ENCODE data around the gene ALAS1. TPM values are rescaled to one million over a fixed set of nuclear protein-coding genes. Genes with fewer than 3 reads are reported as not detected.

Gene ALAS1
- total RNA-seq, 1 experiment from 2014 or later, result 80.2 TPM

GRCh38 chr3:52231502-52232278, 33.7 kb downstream of the ALAS1 start:
- Mint-ChIP-seq H3K27ac (ENCODE audit: unreplicated experiment) (no peak overlapping the region), H3K9me3 (ENCODE audit: low read depth, unreplicated experiment) (no peaks in the 10 kb centered on the region), H3K27me3 (ENCODE audit: unreplicated experiment) (no peaks in the 10 kb centered on the region), H3K4me1 (ENCODE audit: low read depth, unreplicated experiment) (no peaks in the 10 kb centered on the region), H3K4me3 (ENCODE audit: low read depth, unreplicated experiment) (no peak overlapping the region), H3K36me3 (ENCODE audit: insufficient read depth, unreplicated experiment) (peaks cover 30% of the 10 kb centered on the region)
- CTCF ChIA-PET, result interaction anchor here (0.7 to 1.9 kb wide), 5 partner anchors 9 to 108 kb away, joined by 3 to 9 read pairs (median 4); no protein-coding TSS in a partner anchor
- intact Hi-C loops (cut with micrococcal nuclease; ENCODE audit: unreplicated experiment), result loop anchor here (2.0 kb wide), 1 partner anchor 107 kb away; no protein-coding TSS in a partner anchor
- TF ChIP-seq, protein P1, sequence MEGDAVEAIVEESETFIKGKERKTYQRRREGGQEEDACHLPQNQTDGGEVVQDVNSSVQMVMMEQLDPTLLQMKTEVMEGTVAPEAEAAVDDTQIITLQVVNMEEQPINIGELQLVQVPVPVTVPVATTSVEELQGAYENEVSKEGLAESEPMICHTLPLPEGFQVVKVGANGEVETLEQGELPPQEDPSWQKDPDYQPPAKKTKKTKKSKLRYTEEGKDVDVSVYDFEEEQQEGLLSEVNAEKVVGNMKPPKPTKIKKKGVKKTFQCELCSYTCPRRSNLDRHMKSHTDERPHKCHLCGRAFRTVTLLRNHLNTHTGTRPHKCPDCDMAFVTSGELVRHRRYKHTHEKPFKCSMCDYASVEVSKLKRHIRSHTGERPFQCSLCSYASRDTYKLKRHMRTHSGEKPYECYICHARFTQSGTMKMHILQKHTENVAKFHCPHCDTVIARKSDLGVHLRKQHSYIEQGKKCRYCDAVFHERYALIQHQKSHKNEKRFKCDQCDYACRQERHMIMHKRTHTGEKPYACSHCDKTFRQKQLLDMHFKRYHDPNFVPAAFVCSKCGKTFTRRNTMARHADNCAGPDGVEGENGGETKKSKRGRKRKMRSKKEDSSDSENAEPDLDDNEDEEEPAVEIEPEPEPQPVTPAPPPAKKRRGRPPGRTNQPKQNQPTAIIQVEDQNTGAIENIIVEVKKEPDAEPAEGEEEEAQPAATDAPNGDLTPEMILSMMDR (IDR thresholded peaks at IDR 0.05; ENCODE audit: unreplicated experiment), result peak; percentile 92
- BruUV-seq (replicated peaks), result no TSS peak
- DNase-seq, result peak; percentile 94

GRCh38 chr3:52232279-52233107, 34.5 kb downstream of the ALAS1 start:
- H3K9me3 Mint-ChIP-seq (ENCODE audit: low read depth, unreplicated experiment), result no peaks in the 10 kb centered on the region
- DNase-seq, result no peak
- H3K4me1 Mint-ChIP-seq (ENCODE audit: low read depth, unreplicated experiment), result no peaks in the 10 kb centered on the region
- intact Hi-C loops (cut with micrococcal nuclease; ENCODE audit: unreplicated experiment), result no loop called here
- TF ChIP-seq, protein P1 (IDR thresholded peaks at IDR 0.05; ENCODE audit: unreplicated experiment), result no peak
- H3K4me3 Mint-ChIP-seq (ENCODE audit: low read depth, unreplicated experiment), result no peak overlapping the region
- CTCF ChIA-PET, result interaction anchor here (0.7 to 1.9 kb wide), 4 partner anchors 8 to 107 kb away, joined by 3 to 9 read pairs (median 6); no protein-coding TSS in a partner anchor
- H3K27me3 Mint-ChIP-seq (ENCODE audit: unreplicated experiment), result no peaks in the 10 kb centered on the region
- H3K27ac Mint-ChIP-seq (ENCODE audit: unreplicated experiment), result no peak overlapping the region
- no TSS peak for BruUV-seq (replicated peaks)
- peaks cover 35% of the 10 kb centered on the region for H3K36me3 Mint-ChIP-seq (ENCODE audit: insufficient read depth, unreplicated experiment)

- TF ChIP-seq, protein P1 (IDR thresholded peaks at IDR 0.05; ENCODE audit: unreplicated experiment), result no peak
- BruUV-seq (replicated peaks), result no TSS peak
- peaks cover 41% of the 10 kb centered on the region for H3K36me3 Mint-ChIP-seq (ENCODE audit: insufficient read depth, unreplicated experiment)
- H3K9me3 Mint-ChIP-seq (ENCODE audit: low read depth, unreplicated experiment), result no peaks in the 10 kb centered on the region
- no peaks in the 10 kb centered on the region for H3K27me3 Mint-ChIP-seq (ENCODE audit: unreplicated experiment)
- H3K4me3 Mint-ChIP-seq (ENCODE audit: low read depth, unreplicated experiment), result no peak overlapping the region
- H3K4me1 Mint-ChIP-seq (ENCODE audit: low read depth, unreplicated experiment), result no peaks in the 10 kb centered on the region
- intact Hi-C loops (cut with micrococcal nuclease; ENCODE audit: unreplicated experiment), result no loop called here
- H3K27ac Mint-ChIP-seq (ENCODE audit: unreplicated experiment), result no peak overlapping the region
- DNase-seq, result no peak
- CTCF ChIA-PET, result interaction anchor here (1.4 kb wide), 1 partner anchor 13 kb away, joined by 3 read pairs; no protein-coding TSS in a partner anchor
These were observed 35.2 kb downstream of the ALAS1 start for GRCh38 chr3:52233108-52233591.

GRCh38 chr3:52233968-52234367, 36.0 kb downstream of the ALAS1 start:
- no peak overlapping the region for H3K27ac Mint-ChIP-seq (ENCODE audit: unreplicated experiment)
- TF ChIP-seq, protein P1 (IDR thresholded peaks at IDR 0.05; ENCODE audit: unreplicated experiment), result no peak
- no peaks in the 10 kb centered on the region for H3K4me1 Mint-ChIP-seq (ENCODE audit: low read depth, unreplicated experiment)
- no peaks in the 10 kb centered on the region for H3K27me3 Mint-ChIP-seq (ENCODE audit: unreplicated experiment)
- no peak for DNase-seq
- no peaks in the 10 kb centered on the region for H3K9me3 Mint-ChIP-seq (ENCODE audit: low read depth, unreplicated experiment)
- peaks cover 50% of the 10 kb centered on the region for H3K36me3 Mint-ChIP-seq (ENCODE audit: insufficient read depth, unreplicated experiment)
- CTCF ChIA-PET, result interaction anchor here (1.0 to 1.4 kb wide), 2 partner anchors 14 to 15 kb away, joined by 3 read pairs; no protein-coding TSS in a partner anchor
- H3K4me3 Mint-ChIP-seq (ENCODE audit: low read depth, unreplicated experiment), result no peak overlapping the region
- intact Hi-C loops (cut with micrococcal nuclease; ENCODE audit: unreplicated experiment), result no loop called here
- no TSS peak for BruUV-seq (replicated peaks)
